ENCODE measurements around the gene DAB1. TPM values are rescaled to one million over a fixed set of nuclear protein-coding genes. Genes with fewer than 3 reads are reported as not detected.

DAB1 gene
- total and polyA plus RNA-seq, 7 experiments from 2014 or later = 0.27 to 1.9 (median 0.43) TPM; not detected in 1

DNA sequence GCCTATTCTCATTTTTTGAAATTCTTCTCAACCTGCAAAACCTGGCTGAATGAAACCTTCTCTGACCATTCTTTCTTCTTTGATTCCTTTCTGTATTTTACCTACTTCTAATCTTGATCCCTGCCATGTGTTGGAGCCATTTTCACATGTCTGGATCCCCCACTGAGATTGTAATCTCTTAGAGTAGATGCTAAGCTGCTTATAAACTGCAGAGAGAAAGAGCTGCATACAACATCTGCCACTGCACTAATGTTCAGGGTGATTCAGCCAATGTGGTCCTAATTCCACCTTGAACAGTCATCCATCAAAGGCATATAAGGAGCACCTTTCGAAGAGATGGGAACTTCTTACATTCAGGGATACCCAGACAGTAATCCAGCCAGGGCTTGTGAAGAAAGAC, 16.2 kb upstream of the DAB1 start:
- Histone ChIP-seq H3K27ac (ENCODE audit: low read depth, low read length) (no peak overlapping the region), H3K27me3 (ENCODE audit: control insufficient read depth in 2 of 2, insufficient read depth in 2 of 2, low read length in 2 of 2) (no peaks in the 10 kb centered on the region), H3K4me1 (ENCODE audit: control insufficient read depth in 2 of 2, insufficient read depth in 2 of 2, low read length in 2 of 2) (no peaks in the 10 kb centered on the region), H3K36me3 (ENCODE audit: control insufficient read depth in 2 of 3, insufficient read depth in 3 of 3, low read length in 3 of 3) (no peaks in the 10 kb centered on the region), H3K4me3 (ENCODE audit: low read length) (no peak overlapping the region), H3K9me3 (ENCODE audit: control insufficient read depth in 2 of 3, low read length in 3 of 3) (no peaks in the 10 kb centered on the region)
- Mint-ChIP-seq H3K4me3 (no peak overlapping the region), H3K36me3 (no peaks in the 10 kb centered on the region), H3K27me3 (peaks cover 0 to 15% (median 7%) of the 10 kb centered on the region in 5 donors), H3K27ac (no peak overlapping the region), H3K9me3 (peaks cover 0 to 5% (median 0%) of the 10 kb centered on the region in 11 donors), H3K4me1 (no peaks in the 10 kb centered on the region)
- intact Hi-C loops (cut with micrococcal nuclease) = no loop called here
- DNase-seq (no peak), ATAC-seq (no peak)
- ChIA-PET POLR2A (no interaction called here), CTCF (no interaction called here)

- DNase-seq = no peak
- Histone ChIP-seq H3K36me3 (ENCODE audit: control insufficient read depth in 2 of 3, insufficient read depth in 3 of 3, low read length in 3 of 3) (no peaks in the 10 kb centered on the region), H3K27ac (ENCODE audit: low read depth, low read length) (no peak overlapping the region), H3K4me1 (ENCODE audit: control insufficient read depth in 2 of 2, insufficient read depth in 2 of 2, low read length in 2 of 2) (no peaks in the 10 kb centered on the region), H3K4me3 (ENCODE audit: low read length) (no peak overlapping the region), H3K27me3 (ENCODE audit: control insufficient read depth in 2 of 2, insufficient read depth in 2 of 2, low read length in 2 of 2) (no peaks in the 10 kb centered on the region), H3K9me3 (ENCODE audit: control insufficient read depth in 2 of 3, low read length in 3 of 3) (no peaks in the 10 kb centered on the region)
- H3K36me3 Mint-ChIP-seq = peaks cover 0 to 5% (median 0%) of the 10 kb centered on the region in 5 donors
- ChIA-PET CTCF (no interaction called here), POLR2A (interaction anchor here (0.7 kb wide), 1 partner anchor 13 kb away, joined by 5 read pairs; no protein-coding TSS in a partner anchor)
- no peak for ATAC-seq
- no peak overlapping the region for H3K27ac Mint-ChIP-seq
- intact Hi-C loops (cut with micrococcal nuclease) = no loop called here
- no peaks in the 10 kb centered on the region for H3K4me1 Mint-ChIP-seq
- H3K9me3 Mint-ChIP-seq = peaks cover 0 to 13% (median 3%) of the 10 kb centered on the region in 11 donors
- H3K4me3 Mint-ChIP-seq = no peak overlapping the region
- peaks cover 2 to 28% (median 10%) of the 10 kb centered on the region in 5 donors for H3K27me3 Mint-ChIP-seq
Measured at GRCh38 chr1:57431400-57431799, 7.5 kb upstream of the DAB1 start.

DNA sequence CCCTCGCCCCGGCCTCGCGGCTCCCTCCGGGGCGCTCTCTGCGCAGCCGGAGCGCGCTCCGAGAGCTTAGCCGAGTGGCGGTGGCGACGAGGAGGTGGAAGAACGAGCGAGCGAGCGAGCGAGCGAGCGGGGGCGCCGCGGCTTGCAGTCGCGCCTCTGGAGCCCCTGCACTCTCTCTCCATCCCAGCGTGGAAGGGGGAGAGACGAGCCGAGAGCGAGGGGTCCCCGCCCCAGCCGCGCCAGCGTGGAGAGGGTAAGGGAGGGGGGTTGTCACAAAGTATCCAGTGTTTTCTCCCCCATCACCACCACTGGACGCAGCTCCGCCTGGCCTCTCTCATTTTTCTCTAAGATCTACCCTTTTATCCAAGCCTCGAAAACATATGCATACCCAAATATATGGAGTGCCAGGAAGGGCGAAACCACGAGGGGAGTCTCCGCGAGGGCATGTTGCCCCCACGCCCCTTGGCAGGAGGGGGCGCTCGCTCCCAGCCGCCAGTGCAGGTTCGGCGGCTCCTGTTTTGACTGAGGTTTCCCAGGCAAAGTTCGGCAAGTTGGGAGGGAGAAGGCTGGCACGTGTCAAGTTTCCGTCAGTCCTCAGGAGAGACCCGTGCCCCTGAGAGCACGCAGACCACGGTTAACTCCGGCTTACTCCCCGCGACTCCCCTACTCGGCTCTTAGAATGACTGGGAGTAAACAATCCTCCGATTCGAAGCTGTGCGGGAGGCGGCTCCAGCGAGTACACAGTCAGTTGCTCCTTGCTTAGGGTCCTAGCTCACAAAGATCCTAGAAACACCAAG, 569 bp upstream of the DAB1 start:
- Histone ChIP-seq H3K36me3 (ENCODE audit: control insufficient read depth in 2 of 3, insufficient read depth in 3 of 3, low read length in 3 of 3) (no peaks in the 10 kb centered on the region), H3K4me3 (ENCODE audit: low read length) (no peak overlapping the region), H3K9me3 (ENCODE audit: control insufficient read depth in 2 of 3, low read length in 3 of 3) (no peaks in the 10 kb centered on the region), H3K27me3 (ENCODE audit: control insufficient read depth in 2 of 2, insufficient read depth in 2 of 2, low read length in 2 of 2) (peaks cover 0 to 3% of the 10 kb centered on the region in 2 donors), H3K4me1 (ENCODE audit: control insufficient read depth in 2 of 2, insufficient read depth in 2 of 2, low read length in 2 of 2) (no peaks in the 10 kb centered on the region), H3K27ac (ENCODE audit: low read depth, low read length) (no peak overlapping the region)
- CTCF ChIA-PET = no interaction called here
- no peak for DNase-seq
- peaks cover 0 to 23% (median 5%) of the 10 kb centered on the region in 11 donors for H3K9me3 Mint-ChIP-seq
- intact Hi-C loops (cut with micrococcal nuclease) = no loop called here
- POLR2A ChIA-PET = no interaction called here
- H3K4me3 Mint-ChIP-seq = peak overlapping the region in 7 of 10 donors; percentile 14 to 57 (median 51)
- no peak overlapping the region for H3K27ac Mint-ChIP-seq
- no peaks in the 10 kb centered on the region for H3K36me3 Mint-ChIP-seq
- no peak for ATAC-seq
- peaks cover 0 to 21% (median 13%) of the 10 kb centered on the region in 7 donors for H3K4me1 Mint-ChIP-seq
- peaks cover 52 to 73% (median 63%) of the 10 kb centered on the region in 5 donors for H3K27me3 Mint-ChIP-seq

- Mint-ChIP-seq H3K4me1 (peaks cover 0 to 21% (median 13%) of the 10 kb centered on the region in 7 donors), H3K27ac (peak overlapping the region in 1 of 9 donors; percentile 13), H3K36me3 (no peaks in the 10 kb centered on the region), H3K4me3 (peak overlapping the region in 5 of 10 donors; percentile 12 to 64 (median 38)), H3K9me3 (peaks cover 0 to 21% (median 2%) of the 10 kb centered on the region in 11 donors), H3K27me3 (peaks cover 61 to 74% (median 64%) of the 10 kb centered on the region in 5 donors)
- DNase-seq (no peak), ATAC-seq (no peak)
- no peak overlapping the region for H3K4me3 ChIP-seq (ENCODE audit: low read length)
- intact Hi-C loops (cut with micrococcal nuclease) = no loop called here
- H3K36me3 ChIP-seq (ENCODE audit: control insufficient read depth in 2 of 3, insufficient read depth in 3 of 3, low read length in 3 of 3) = no peaks in the 10 kb centered on the region
- H3K9me3 ChIP-seq (ENCODE audit: control insufficient read depth in 2 of 3, low read length in 3 of 3) = no peaks in the 10 kb centered on the region
- H3K27me3 ChIP-seq (ENCODE audit: control insufficient read depth in 2 of 2, insufficient read depth in 2 of 2, low read length in 2 of 2) = peaks cover 0 to 3% of the 10 kb centered on the region in 2 donors
- no peak overlapping the region for H3K27ac ChIP-seq (ENCODE audit: low read depth, low read length)
- CTCF ChIA-PET = no interaction called here
- POLR2A ChIA-PET = no interaction called here
- H3K4me1 ChIP-seq (ENCODE audit: control insufficient read depth in 2 of 2, insufficient read depth in 2 of 2, low read length in 2 of 2) = no peaks in the 10 kb centered on the region
Measured at GRCh38 chr1:57423135-57423655, 665 bp downstream of the DAB1 start.

- Mint-ChIP-seq H3K9me3 (peaks cover 0 to 20% (median 3%) of the 10 kb centered on the region in 11 donors), H3K4me3 (peak overlapping the region in 4 of 10 donors; percentile 29 to 64 (median 40)), H3K27ac (peak overlapping the region in 1 of 9 donors; percentile 13), H3K27me3 (peaks cover 65 to 74% (median 69%) of the 10 kb centered on the region in 5 donors), H3K4me1 (peaks cover 0 to 21% (median 13%) of the 10 kb centered on the region in 7 donors), H3K36me3 (no peaks in the 10 kb centered on the region)
- Histone ChIP-seq H3K27ac (ENCODE audit: low read depth, low read length) (no peak overlapping the region), H3K27me3 (ENCODE audit: control insufficient read depth in 2 of 2, insufficient read depth in 2 of 2, low read length in 2 of 2) (peaks cover 0 to 3% of the 10 kb centered on the region in 2 donors), H3K36me3 (ENCODE audit: control insufficient read depth in 2 of 3, insufficient read depth in 3 of 3, low read length in 3 of 3) (no peaks in the 10 kb centered on the region), H3K4me3 (ENCODE audit: low read length) (no peak overlapping the region), H3K4me1 (ENCODE audit: control insufficient read depth in 2 of 2, insufficient read depth in 2 of 2, low read length in 2 of 2) (no peaks in the 10 kb centered on the region), H3K9me3 (ENCODE audit: control insufficient read depth in 2 of 3, low read length in 3 of 3) (no peaks in the 10 kb centered on the region)
- ChIA-PET CTCF (no interaction called here), POLR2A (no interaction called here)
- no peak for DNase-seq
- ATAC-seq = no peak
- intact Hi-C loops (cut with micrococcal nuclease) = no loop called here
Measured at GRCh38 chr1:57422271-57423134, 1.4 kb downstream of the DAB1 start.

- intact Hi-C loops (cut with micrococcal nuclease) = no loop called here
- Histone ChIP-seq H3K27me3 (ENCODE audit: control insufficient read depth in 2 of 2, insufficient read depth in 2 of 2, low read length in 2 of 2) (peaks cover 0 to 3% of the 10 kb centered on the region in 2 donors), H3K4me1 (ENCODE audit: control insufficient read depth in 2 of 2, insufficient read depth in 2 of 2, low read length in 2 of 2) (no peaks in the 10 kb centered on the region), H3K27ac (ENCODE audit: low read depth, low read length) (no peak overlapping the region), H3K9me3 (ENCODE audit: control insufficient read depth in 2 of 3, low read length in 3 of 3) (no peaks in the 10 kb centered on the region), H3K4me3 (ENCODE audit: low read length) (no peak overlapping the region), H3K36me3 (ENCODE audit: control insufficient read depth in 2 of 3, insufficient read depth in 3 of 3, low read length in 3 of 3) (no peaks in the 10 kb centered on the region)
- ChIA-PET CTCF (no interaction called here), POLR2A (no interaction called here)
- DNase-seq (no peak), ATAC-seq (no peak)
- H3K36me3 Mint-ChIP-seq = no peaks in the 10 kb centered on the region
- peaks cover 65 to 72% (median 69%) of the 10 kb centered on the region in 5 donors for H3K27me3 Mint-ChIP-seq
- peaks cover 0 to 20% (median 3%) of the 10 kb centered on the region in 11 donors for H3K9me3 Mint-ChIP-seq
- peaks cover 0 to 21% (median 13%) of the 10 kb centered on the region in 7 donors for H3K4me1 Mint-ChIP-seq
- peak overlapping the region in 1 of 10 donors; percentile 32 for H3K4me3 Mint-ChIP-seq
- H3K27ac Mint-ChIP-seq = no peak overlapping the region
Measured at GRCh38 chr1:57421806-57422205, 2.1 kb downstream of the DAB1 start.
